Measurements from ENCODE around the gene SMARCAL1. TPM values are rescaled to one million over a fixed set of nuclear protein-coding genes. Genes with fewer than 3 reads are reported as not detected.
A peak's percentile ranks its signal among the peaks of the same experiment; 100 is the strongest.

SMARCAL1 gene
- total RNA-seq, 1 donor, result 21.7 TPM

DNA sequence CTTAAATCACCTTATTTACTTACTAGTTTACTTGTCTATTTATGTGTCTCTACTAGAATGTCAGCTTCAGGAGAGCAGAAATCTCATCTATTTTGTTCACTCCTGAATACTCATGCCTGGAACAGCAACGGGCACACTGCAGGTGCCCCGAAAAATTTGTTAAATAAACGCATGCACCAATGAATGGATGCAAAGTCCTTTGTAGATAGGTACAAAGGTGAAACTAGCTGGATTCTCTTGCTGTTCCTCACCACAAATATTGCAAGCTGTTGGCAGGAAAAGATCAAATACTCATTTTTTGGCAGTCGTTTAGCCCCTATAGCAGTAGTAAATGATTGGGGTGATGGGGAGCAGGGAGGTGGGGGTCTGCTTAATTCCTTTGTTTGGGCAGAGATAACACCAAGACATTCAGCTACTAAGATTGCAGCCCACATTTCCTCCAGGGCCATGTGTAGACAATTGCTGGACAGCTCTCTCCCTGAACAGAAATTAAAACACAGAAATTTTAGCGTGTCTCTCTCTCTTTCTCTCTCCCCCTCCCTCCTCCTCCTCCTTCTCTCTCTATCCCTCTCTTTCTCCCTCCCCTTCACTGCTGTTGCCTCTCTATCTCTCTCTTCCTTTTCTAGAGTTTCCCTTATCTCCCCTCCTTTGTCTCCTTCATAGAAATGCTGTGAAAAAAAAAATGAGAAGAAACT is 45.4 kb upstream of the SMARCAL1 start:
- Histone ChIP-seq H3K79me2 (ENCODE audit: insufficient read depth, low read length) (peaks cover 41% of the 10 kb centered on the region), H3K4me1 (ENCODE audit: insufficient read depth, low read length) (peaks cover 17% of the 10 kb centered on the region)

DNA sequence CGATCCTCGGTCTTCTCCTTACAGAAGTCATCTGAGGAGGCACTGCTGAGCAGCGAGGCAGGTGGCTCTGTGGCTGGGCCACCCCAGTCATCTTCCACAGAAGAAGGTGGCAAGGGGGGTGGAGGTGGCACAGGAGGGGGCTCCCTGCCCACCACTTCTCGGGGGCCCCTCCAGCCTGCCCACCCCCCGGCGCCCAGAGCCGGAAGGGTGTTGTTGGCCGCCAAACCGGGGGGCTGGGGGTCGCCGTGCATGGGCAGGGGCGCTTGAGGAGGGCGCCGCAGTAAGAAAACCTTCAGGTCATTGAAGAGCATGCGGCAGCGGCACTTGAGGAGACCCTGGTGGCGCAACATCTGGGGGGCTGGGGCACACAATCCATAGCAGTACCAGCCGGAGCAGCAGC is 42.5 kb upstream of the SMARCAL1 start:
- Histone ChIP-seq H2AFZ (ENCODE audit: low read length) (no peak overlapping the region), H3K27me3 (ENCODE audit: insufficient read depth, low read length) (no peaks in the 10 kb centered on the region), H3K4me1 (ENCODE audit: insufficient read depth, low read length) (peaks cover 25% of the 10 kb centered on the region), H3K4me3 (ENCODE audit: insufficient read depth, low read length) (no peak overlapping the region), H3K36me3 (ENCODE audit: insufficient read depth, low read length) (no peaks in the 10 kb centered on the region), H3K79me2 (ENCODE audit: insufficient read depth, low read length) (peaks cover 23% of the 10 kb centered on the region), H3K4me2 (ENCODE audit: insufficient read depth, low read length) (no peak overlapping the region), H3K9me3 (ENCODE audit: low read depth, low read length) (no peaks in the 10 kb centered on the region), H4K20me1 (ENCODE audit: insufficient read depth, low read length) (peaks cover 4% of the 10 kb centered on the region), H3K27ac (ENCODE audit: low read depth, low read length) (no peak overlapping the region)
- TF ChIP-seq CTCF (IDR thresholded peaks at IDR 0.05; ENCODE audit: extremely low read depth, low read depth, low read length), result no peak
- no peak for DNase-seq (ENCODE audit: insufficient read length, low spot score, missing footprints)

More for the DNA sequence above, 45.4 kb upstream of the SMARCAL1 start:
- no peak for TF ChIP-seq CTCF (IDR thresholded peaks at IDR 0.05; ENCODE audit: extremely low read depth, low read depth, low read length)
- no peak for DNase-seq (ENCODE audit: insufficient read length, low spot score, missing footprints)
- no peak overlapping the region for H2AFZ ChIP-seq (ENCODE audit: low read length)
- no peak overlapping the region for H3K4me3 ChIP-seq (ENCODE audit: insufficient read depth, low read length)
- peaks cover 4% of the 10 kb centered on the region for H4K20me1 ChIP-seq (ENCODE audit: insufficient read depth, low read length)
- no peaks in the 10 kb centered on the region for H3K36me3 ChIP-seq (ENCODE audit: insufficient read depth, low read length)
- H3K4me2 ChIP-seq (ENCODE audit: insufficient read depth, low read length), result peak overlapping the region; percentile 18
- no peak overlapping the region for H3K27ac ChIP-seq (ENCODE audit: low read depth, low read length)
- no peaks in the 10 kb centered on the region for H3K27me3 ChIP-seq (ENCODE audit: insufficient read depth, low read length)
- H3K9me3 ChIP-seq (ENCODE audit: low read depth, low read length), result no peaks in the 10 kb centered on the region

- no peak for TF ChIP-seq CTCF (IDR thresholded peaks at IDR 0.05; ENCODE audit: extremely low read depth, low read depth, low read length)
- no peaks in the 10 kb centered on the region for H3K9me3 ChIP-seq (ENCODE audit: low read depth, low read length)
- peak overlapping the region; percentile 76 for H3K4me3 ChIP-seq (ENCODE audit: insufficient read depth, low read length)
- peaks cover 25% of the 10 kb centered on the region for H3K4me1 ChIP-seq (ENCODE audit: insufficient read depth, low read length)
- H3K4me2 ChIP-seq (ENCODE audit: insufficient read depth, low read length), result peak overlapping the region; percentile 91
- H4K20me1 ChIP-seq (ENCODE audit: insufficient read depth, low read length), result peaks cover 4% of the 10 kb centered on the region
- H3K27me3 ChIP-seq (ENCODE audit: insufficient read depth, low read length), result no peaks in the 10 kb centered on the region
- no peak overlapping the region for H3K27ac ChIP-seq (ENCODE audit: low read depth, low read length)
- peak overlapping the region; percentile 60 for H2AFZ ChIP-seq (ENCODE audit: low read length)
- peak; percentile 79 for DNase-seq (ENCODE audit: insufficient read length, low spot score, missing footprints)
- peaks cover 13% of the 10 kb centered on the region for H3K79me2 ChIP-seq (ENCODE audit: insufficient read depth, low read length)
- no peaks in the 10 kb centered on the region for H3K36me3 ChIP-seq (ENCODE audit: insufficient read depth, low read length)
Measured at GRCh38 chr2:216370961-216371712, 41.1 kb upstream of the SMARCAL1 start.
